H9 (cell line): Measurements from ENCODE around the gene PIP4K2A. TPM values are rescaled to one million over a fixed set of nuclear protein-coding genes. Genes with fewer than 3 reads are reported as not detected.
A peak's percentile ranks its signal among the peaks of the same experiment; 100 is the strongest.

ENCODE experiments used
- DNase-seq: peaks from one replicate; pipeline ENCODE4 v3.0.0-alpha.2; 2017
- H2AFZ ChIP-seq: one replicate; pipeline ENCODE4 v1.6.1; 2013; ENCODE audit warnings: mild to moderate bottlenecking, low read length, control low read depth, moderate library complexity
- H2AK5ac ChIP-seq: 2 replicates; pipeline ENCODE4 v1.6.1; 2013; ENCODE audit warnings: low read length, control low read depth, mixed read lengths; ENCODE audit not compliant: insufficient read length
- H2BK120ac ChIP-seq: one replicate; pipeline ENCODE4 v1.6.1; 2013; ENCODE audit warnings: low read depth, mild to moderate bottlenecking, low read length, control low read depth, inconsistent platforms; ENCODE audit not compliant: poor library complexity, severe bottlenecking
- H2BK12ac ChIP-seq: 2 replicates; pipeline ENCODE4 v1.6.1; 2013; ENCODE audit warnings: low read length, control low read depth, mixed read lengths, low read depth; ENCODE audit not compliant: insufficient read length
- H2BK15ac ChIP-seq: 2 replicates; pipeline ENCODE4 v1.6.1; 2013; ENCODE audit warnings: low read depth, low read length, control low read depth
- H2BK20ac ChIP-seq: one replicate; pipeline ENCODE4 v1.6.1; 2013; ENCODE audit warnings: low read depth, mild to moderate bottlenecking, low read length, control low read depth, inconsistent platforms; ENCODE audit not compliant: poor library complexity, severe bottlenecking
- H2BK5ac ChIP-seq: 2 replicates; pipeline ENCODE4 v1.6.1; 2013; ENCODE audit warnings: low read length, control low read depth, mixed read lengths; ENCODE audit not compliant: insufficient read length
- H3K14ac ChIP-seq: 2 replicates; pipeline ENCODE4 v1.6.1; 2013; ENCODE audit warnings: low read length, control low read depth; ENCODE audit not compliant: insufficient read depth
- H3K18ac ChIP-seq: 2 replicates; pipeline ENCODE4 v1.6.1; 2013; ENCODE audit warnings: low read depth, mild to moderate bottlenecking, mixed read lengths, low read length, control low read depth; ENCODE audit not compliant: insufficient read length
- H3K23ac ChIP-seq: 2 replicates; pipeline ENCODE4 v1.6.1; 2013; ENCODE audit warnings: low read length, control low read depth, mixed read lengths, low read depth; ENCODE audit not compliant: insufficient read length
- H3K23me2 ChIP-seq: 2 replicates; pipeline ENCODE4 v1.6.1; 2013; ENCODE audit warnings: low read depth, mild to moderate bottlenecking, mixed read lengths, low read length, control low read depth; ENCODE audit not compliant: insufficient read length, poor library complexity, severe bottlenecking
- H3K27ac ChIP-seq: 2 replicates; pipeline ENCODE4 v1.5.1; 2013; ENCODE audit warnings: low read length, control low read depth, mixed read lengths, low read depth; ENCODE audit not compliant: insufficient read length
- H3K27me3 ChIP-seq: 2 replicates; pipeline ENCODE4 v1.6.1; 2013; ENCODE audit warnings: low read length, control low read depth, inconsistent platforms; ENCODE audit not compliant: insufficient read depth
- H3K4ac ChIP-seq: 2 replicates; pipeline ENCODE4 v1.6.1; 2013; ENCODE audit warnings: low read depth, mild to moderate bottlenecking, control low read depth, inconsistent platforms, low read length, moderate library complexity
- H3K4me1 ChIP-seq: 2 replicates; pipeline ENCODE4 v1.6.1; 2013; ENCODE audit warnings: low read length, control low read depth, inconsistent platforms; ENCODE audit not compliant: insufficient read depth
- H3K4me2 ChIP-seq: 2 replicates; pipeline ENCODE4 v1.6.1; 2013; ENCODE audit warnings: low read length, control low read depth, mixed read lengths; ENCODE audit not compliant: insufficient read length, insufficient read depth
- H3K56ac ChIP-seq: 2 replicates; pipeline ENCODE4 v1.6.1; 2013; ENCODE audit warnings: low read depth, mild to moderate bottlenecking, mixed read lengths, low read length, control low read depth; ENCODE audit not compliant: insufficient read length
- H3K79me1 ChIP-seq: 2 replicates; pipeline ENCODE4 v1.6.1; 2013; ENCODE audit warnings: low read depth, mild to moderate bottlenecking, moderate library complexity, low read length, control low read depth, inconsistent platforms; ENCODE audit not compliant: insufficient read depth, poor library complexity, severe bottlenecking
- H3K79me2 ChIP-seq: 2 replicates; pipeline ENCODE4 v1.6.1; 2013; ENCODE audit warnings: low read length, control low read depth, inconsistent platforms; ENCODE audit not compliant: insufficient read depth
- H3K9ac ChIP-seq: 2 replicates; pipeline ENCODE4 v1.6.1; 2013; ENCODE audit warnings: low read length, control low read depth, mixed read lengths; ENCODE audit not compliant: insufficient read length; ENCODE audit errors: extremely low read depth
- H3K9me3 ChIP-seq: one replicate; pipeline ENCODE4 v1.6.1; 2013; ENCODE audit warnings: low read depth, low read length, inconsistent platforms; ENCODE audit not compliant: control insufficient read depth
- H3T11ph ChIP-seq: one replicate; pipeline ENCODE4 v1.6.1; 2013; ENCODE audit warnings: mild to moderate bottlenecking, low read length, control low read depth, inconsistent platforms
- H4K20me1 ChIP-seq: one replicate; pipeline ENCODE4 v1.6.1; 2013; ENCODE audit not compliant: control insufficient read depth, insufficient read length, insufficient read depth
- H4K5ac ChIP-seq: 2 replicates; pipeline ENCODE4 v1.6.1; 2013; ENCODE audit warnings: low read depth, mild to moderate bottlenecking, mixed read lengths, low read length, control low read depth; ENCODE audit not compliant: insufficient read length
- H4K8ac ChIP-seq: replicated peaks from 2 replicates; pipeline ENCODE4 v1.6.1; 2013; ENCODE audit warnings: low read length, control low read depth, mixed read lengths, low read depth; ENCODE audit not compliant: insufficient read length
- H4K91ac ChIP-seq: 2 replicates; pipeline ENCODE4 v1.6.1; 2013; ENCODE audit warnings: low read depth, mild to moderate bottlenecking, moderate library complexity, mixed read lengths, low read length, control low read depth; ENCODE audit not compliant: insufficient read length
- H3K27ac Mint-ChIP-seq, 3 experiments: 2 replicates in 2 of 3; 3 replicates in 1 of 3; pipeline ENCODE4 v1.8.0; 2020 to 2021; ENCODE audit warnings: mixed read lengths in 3 of 3, mild to moderate bottlenecking in 1 of 3, moderate library complexity in 1 of 3
- H3K27me3 Mint-ChIP-seq: 2 replicates; pipeline ENCODE4 v1.8.0; 2021; ENCODE audit warnings: low read depth, mild to moderate bottlenecking, moderate library complexity, mixed read lengths
- H3K36me3 Mint-ChIP-seq, 3 experiments: 2 replicates in 2 of 3; 3 replicates in 1 of 3; pipeline ENCODE4 v1.8.0; 2020 to 2021; ENCODE audit warnings: low read depth in 3 of 3, mixed read lengths in 3 of 3; ENCODE audit not compliant: insufficient read depth in 1 of 3
- H3K4me1 Mint-ChIP-seq, 2 experiments: 2 replicates each; pipeline ENCODE4 v1.8.0; 2020; ENCODE audit warnings: mixed read lengths in 2 of 2
- H3K4me3 Mint-ChIP-seq, 2 experiments: 2 replicates in 1 of 2; 3 replicates in 1 of 2; pipeline ENCODE4 v1.8.0; 2020 to 2021; ENCODE audit warnings: mild to moderate bottlenecking in 2 of 2, mixed read lengths in 2 of 2, moderate library complexity in 1 of 2
- H3K9me3 Mint-ChIP-seq, 2 experiments: 2 replicates in 1 of 2; 3 replicates in 1 of 2; pipeline ENCODE4 v1.8.0; 2020; ENCODE audit warnings: mild to moderate bottlenecking in 2 of 2, mixed read lengths in 2 of 2, moderate library complexity in 1 of 2
- CTCF ChIP-seq: fragments of 200-600 bp; sonication (generic); conservative IDR thresholded peaks from 3 replicates; pipeline ENCODE4 v1.8.0; 2021; ENCODE audit warnings: antibody characterized with exemption, mild to moderate bottlenecking
- WGBS: extraction: QIAGEN DNeasy Blood & Tissue Kit; methylation state at CpG from one replicate; pipeline ENCODE4 v1.1.7; 2013; ENCODE audit warnings: missing lambda C conversion rate, low lambda C conversion rate, mixed read lengths; ENCODE audit not compliant: insufficient read length; ENCODE audit errors: extremely low coverage; 5-methylcytosine and 5-hydroxymethylcytosine counted together
- total RNA-seq: library from RNA; stranded (reverse); gene quantifications from 2 replicates; pipeline ENCODE4 v1.2.1, GENCODE V29; 2021

Gene PIP4K2A
- total RNA-seq, 1 experiment from 2014 or later: 33.6 TPM

- no peak overlapping the region for H3K9ac ChIP-seq
These were observed 169.9 kb downstream of the PIP4K2A start for GRCh38 chr10:22544325-22545068.

More at GRCh38 chr10:22544325-22545068, 169.9 kb downstream of the PIP4K2A start:
- no peak overlapping the region for H4K91ac ChIP-seq
- no peak overlapping the region for H2BK5ac ChIP-seq
- no peak overlapping the region for H2BK12ac ChIP-seq
- H2AFZ ChIP-seq: no peak overlapping the region
- Mint-ChIP-seq H3K27me3 (no peaks in the 10 kb centered on the region), H3K9me3 (no peaks in the 10 kb centered on the region), H3K27ac (peak overlapping the region; percentile 12 to 51 (median 44); a peak in 3 of 7 replicates), H3K4me3 (no peak overlapping the region), H3K4me1 (no peaks in the 10 kb centered on the region), H3K36me3 (peaks cover 21 to 52% (median 42%) of the 10 kb centered on the region in 3 experiments)
- no peaks in the 10 kb centered on the region for H3K9me3 ChIP-seq
- no peak overlapping the region for H2BK120ac ChIP-seq
- no peak for TF ChIP-seq CTCF
- no peaks in the 10 kb centered on the region for H4K20me1 ChIP-seq
- H3K23me2 ChIP-seq: no peaks in the 10 kb centered on the region
- no peak overlapping the region for H3K4ac ChIP-seq
- H3K27me3 ChIP-seq: no peaks in the 10 kb centered on the region
- H3K79me2 ChIP-seq: no peaks in the 10 kb centered on the region
- H2BK15ac ChIP-seq: no peak overlapping the region
- no CpG with 5 or more reads among the region's 12 CpGs for WGBS
- H3K27ac ChIP-seq: no peak overlapping the region
- H4K5ac ChIP-seq: no peak overlapping the region
- no peak overlapping the region for H3K23ac ChIP-seq
- no peak overlapping the region for H4K8ac ChIP-seq
- H3K18ac ChIP-seq: no peak overlapping the region
- H3K4me1 ChIP-seq: peaks cover 2% of the 10 kb centered on the region; the same call in 1 of the 2 replicates
- H2AK5ac ChIP-seq: no peak overlapping the region
- no peak for DNase-seq
- H2BK20ac ChIP-seq: no peak overlapping the region
- no peak overlapping the region for H3K14ac ChIP-seq
- no peak overlapping the region for H3K4me2 ChIP-seq
- no peak overlapping the region for H3K56ac ChIP-seq
- no peak overlapping the region for H3T11ph ChIP-seq
- no peaks in the 10 kb centered on the region for H3K79me1 ChIP-seq
